ENCODE measurements around the gene IL10RB.

The IL10RB gene

GRCh38 chr21:33339918-33340317 is 73.8 kb downstream of the IL10RB start:
- in situ Hi-C loops (cut with HindIII; ENCODE audit: low pct_unique_long_range_greater_than_20kb, low sequenced_read_pairs), result no loop called here
- no peak for DNase-seq (ENCODE audit: low read depth in 1 of 2, low spot score in 1 of 2)
- no peak for TF ChIP-seq JUND (IDR thresholded peaks at IDR 0.05; ENCODE audit: low read depth)

GRCh38 chr21:33345751-33346238 is 79.6 kb downstream of the IL10RB start:
- no peak for DNase-seq (ENCODE audit: low read depth in 1 of 2, low spot score in 1 of 2)
- no peak for TF ChIP-seq JUND (IDR thresholded peaks at IDR 0.05; ENCODE audit: low read depth)
- in situ Hi-C loops (cut with HindIII; ENCODE audit: low pct_unique_long_range_greater_than_20kb, low sequenced_read_pairs), result no loop called here

All from T47D (cell line).